ENCODE data around the gene ACOXL.
"Not testable (repeated sequence)": the region's sequence is repeated elsewhere in the genome, so short reads cannot be mapped to it uniquely, and the experiment has no call there.

The ACOXL gene

GRCh38 chr2:111049792-111050640 is 317.6 kb downstream of the ACOXL start:
- no peak for DNase-seq

GRCh38 chr2:111050701-111051376 is 318.5 kb downstream of the ACOXL start:
- DNase-seq = no peak

GRCh38 chr2:111052621-111053020 is 320.2 kb downstream of the ACOXL start:
- no peak for DNase-seq

GRCh38 chr2:111053266-111053665 is 320.9 kb downstream of the ACOXL start:
- no peak for DNase-seq

GRCh38 chr2:111053825-111054515 is 321.6 kb downstream of the ACOXL start:
- DNase-seq = no peak

GRCh38 chr2:111054791-111055691 is 322.7 kb downstream of the ACOXL start:
- no peak for DNase-seq

- DNase-seq = no peak
These were observed 323.4 kb downstream of the ACOXL start for GRCh38 chr2:111055735-111056134.

GRCh38 chr2:111057045-111057444 is 324.7 kb downstream of the ACOXL start:
- DNase-seq = no peak

GRCh38 chr2:111057721-111058120 is 325.3 kb downstream of the ACOXL start:
- no peak for DNase-seq

- DNase-seq = no peak
These were observed 325.9 kb downstream of the ACOXL start for GRCh38 chr2:111058264-111058663.

GRCh38 chr2:111061191-111061590 is 328.8 kb downstream of the ACOXL start:
- DNase-seq = no peak

- DNase-seq = no peak
These were observed 330.0 kb downstream of the ACOXL start for GRCh38 chr2:111062417-111062816.

GRCh38 chr2:111066062-111066593 is 333.8 kb downstream of the ACOXL start:
- DNase-seq = no peak

GRCh38 chr2:111068435-111069058 is 336.2 kb downstream of the ACOXL start:
- no peak for DNase-seq

GRCh38 chr2:111069722-111070121 is 337.3 kb downstream of the ACOXL start:
- DNase-seq = no peak

- DNase-seq = no peak
These were observed 339.3 kb downstream of the ACOXL start for GRCh38 chr2:111071600-111072171.

GRCh38 chr2:111072220-111072871 is 340.0 kb downstream of the ACOXL start:
- DNase-seq = no peak

GRCh38 chr2:111082659-111083058 is 350.3 kb downstream of the ACOXL start:
- DNase-seq = not testable (repeated sequence)

- no peak for DNase-seq
These were observed 359.4 kb downstream of the ACOXL start for GRCh38 chr2:111091811-111092211.

- no peak for DNase-seq
These were observed 362.3 kb downstream of the ACOXL start for GRCh38 chr2:111094691-111095090.

GRCh38 chr2:111095434-111095833 is 363.1 kb downstream of the ACOXL start:
- no peak for DNase-seq

Data from activated CD4-positive, CD25-positive, alpha-beta regulatory T cell (primary cell).